GM18861 (cell line): ENCODE results near the gene TLL1.

Experiments used
- ATAC-seq: cut with Tn5 transposase; IDR thresholded peaks from one replicate; pipeline ENCODE4 v1.9.1; 2021; ENCODE audit not compliant: unreplicated experiment

Gene TLL1

GRCh38 chr4:165872461-165873297, at the start of gene TLL1:
TLL1 (plus strand) TSS chr4:165873237; CDS start chr4:165873905, 668 bp downstream.
- ATAC-seq: no peak

- no peak for ATAC-seq
Measured at GRCh38 chr4:165826166-165826565, 46.9 kb upstream of the TLL1 start.

GRCh38 chr4:165827018-165827417, 46.0 kb upstream of the TLL1 start:
- ATAC-seq: no peak

GRCh38 chr4:165828928-165829327, 44.1 kb upstream of the TLL1 start:
- ATAC-seq: no peak

GRCh38 chr4:165834116-165834515, 38.9 kb upstream of the TLL1 start:
- no peak for ATAC-seq

GRCh38 chr4:165838575-165838974, 34.5 kb upstream of the TLL1 start:
- no peak for ATAC-seq

- no peak for ATAC-seq
Measured at GRCh38 chr4:165839615-165840333, 33.3 kb upstream of the TLL1 start.

- ATAC-seq: no peak
Measured at GRCh38 chr4:165842684-165843083, 30.4 kb upstream of the TLL1 start.

GRCh38 chr4:165844161-165844560, 28.9 kb upstream of the TLL1 start:
- ATAC-seq: no peak

GRCh38 chr4:165851256-165851655, 21.8 kb upstream of the TLL1 start:
- no peak for ATAC-seq

GRCh38 chr4:165855191-165855590, 17.8 kb upstream of the TLL1 start:
- no peak for ATAC-seq

- ATAC-seq: no peak
Measured at GRCh38 chr4:165861363-165861762, 11.7 kb upstream of the TLL1 start.

GRCh38 chr4:165864271-165864670, 8.8 kb upstream of the TLL1 start:
- ATAC-seq: no peak

GRCh38 chr4:165866019-165866650, 6.9 kb upstream of the TLL1 start:
- no peak for ATAC-seq

- ATAC-seq: no peak
Measured at GRCh38 chr4:165867961-165868360, 5.1 kb upstream of the TLL1 start.

- no peak for ATAC-seq
Measured at GRCh38 chr4:165873298-165874071, 448 bp downstream of the TLL1 start.

GRCh38 chr4:165874072-165874790, 1.2 kb downstream of the TLL1 start:
- no peak for ATAC-seq

- ATAC-seq: no peak
Measured at GRCh38 chr4:165874791-165875371, 1.8 kb downstream of the TLL1 start.

- no peak for ATAC-seq
Measured at GRCh38 chr4:165875446-165875845, 2.4 kb downstream of the TLL1 start.

- no peak for ATAC-seq
Measured at GRCh38 chr4:165877286-165877685, 4.2 kb downstream of the TLL1 start.
